Measurements from ENCODE around the gene GSN.

DNA sequence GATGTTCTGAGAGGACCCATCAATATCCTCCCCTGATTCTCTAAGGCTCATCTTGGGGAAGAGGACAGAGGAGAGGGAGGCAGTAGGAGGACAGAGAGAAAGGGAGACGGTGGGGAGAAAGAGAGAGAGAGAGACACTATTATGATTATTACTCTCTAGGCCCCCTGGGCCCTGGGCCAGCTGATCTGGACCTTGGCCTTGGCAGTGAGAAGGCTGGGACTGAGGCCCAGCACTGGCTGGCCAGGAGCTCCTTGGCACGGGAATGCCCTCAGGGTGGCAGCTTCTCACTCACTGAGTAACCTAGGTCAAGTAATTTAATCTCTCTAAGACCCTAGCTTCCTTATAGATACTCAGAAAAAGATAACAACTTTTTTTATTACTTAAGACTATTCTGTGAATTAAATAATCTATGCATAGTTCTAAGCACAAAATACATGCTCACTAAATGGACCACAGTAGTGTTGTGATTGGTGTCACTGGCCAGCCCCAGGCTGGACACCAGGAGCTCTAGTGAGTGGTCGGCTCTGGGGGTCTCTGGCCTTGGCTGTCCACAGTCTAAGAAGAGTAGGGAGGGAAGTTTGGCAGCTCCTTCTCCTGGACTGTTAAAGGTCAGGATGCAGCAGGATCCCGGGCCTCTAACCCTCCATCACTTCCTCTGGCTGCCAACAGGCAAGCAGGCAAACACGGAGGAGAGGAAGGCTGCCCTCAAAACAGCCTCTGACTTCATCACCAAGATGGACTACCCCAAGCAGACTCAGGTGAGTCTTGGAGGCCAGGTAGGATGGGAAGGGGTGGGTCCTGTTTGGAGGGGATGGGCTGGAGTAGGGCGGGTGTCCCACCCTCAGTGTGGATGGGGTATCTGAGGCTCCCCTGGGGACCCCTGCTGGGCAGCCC is 50.0 kb downstream of the GSN start:
- TF ChIP-seq, protein P1, sequence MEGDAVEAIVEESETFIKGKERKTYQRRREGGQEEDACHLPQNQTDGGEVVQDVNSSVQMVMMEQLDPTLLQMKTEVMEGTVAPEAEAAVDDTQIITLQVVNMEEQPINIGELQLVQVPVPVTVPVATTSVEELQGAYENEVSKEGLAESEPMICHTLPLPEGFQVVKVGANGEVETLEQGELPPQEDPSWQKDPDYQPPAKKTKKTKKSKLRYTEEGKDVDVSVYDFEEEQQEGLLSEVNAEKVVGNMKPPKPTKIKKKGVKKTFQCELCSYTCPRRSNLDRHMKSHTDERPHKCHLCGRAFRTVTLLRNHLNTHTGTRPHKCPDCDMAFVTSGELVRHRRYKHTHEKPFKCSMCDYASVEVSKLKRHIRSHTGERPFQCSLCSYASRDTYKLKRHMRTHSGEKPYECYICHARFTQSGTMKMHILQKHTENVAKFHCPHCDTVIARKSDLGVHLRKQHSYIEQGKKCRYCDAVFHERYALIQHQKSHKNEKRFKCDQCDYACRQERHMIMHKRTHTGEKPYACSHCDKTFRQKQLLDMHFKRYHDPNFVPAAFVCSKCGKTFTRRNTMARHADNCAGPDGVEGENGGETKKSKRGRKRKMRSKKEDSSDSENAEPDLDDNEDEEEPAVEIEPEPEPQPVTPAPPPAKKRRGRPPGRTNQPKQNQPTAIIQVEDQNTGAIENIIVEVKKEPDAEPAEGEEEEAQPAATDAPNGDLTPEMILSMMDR (IDR thresholded peaks at IDR 0.05 in 4 of 5, conservative IDR thresholded peaks at IDR 0.05 in 1 of 5), result no peak
- TF ChIP-seq POLR2A (IDR thresholded peaks at IDR 0.05), result no peak
